ENCODE data around the gene ITIH4.

DNA sequence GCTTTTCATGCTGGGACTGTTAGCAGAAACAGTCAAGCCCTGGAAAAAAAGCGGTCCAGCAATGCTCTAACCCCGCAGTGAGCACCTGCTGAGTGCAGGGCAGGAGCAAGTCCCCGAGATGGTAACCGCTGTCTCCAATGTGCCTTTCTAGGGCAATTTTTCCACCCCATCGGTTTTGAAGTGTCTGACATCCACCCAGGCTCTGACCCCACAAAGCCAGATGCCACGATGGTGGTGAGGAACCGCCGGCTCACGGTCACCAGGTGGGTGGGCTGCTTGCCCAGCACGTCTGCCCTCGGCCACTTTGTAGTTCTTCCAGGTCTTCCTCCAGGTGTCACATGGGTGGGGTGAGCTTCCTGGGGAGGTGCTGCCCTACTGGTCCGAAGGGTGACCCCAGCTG lies 39.1 kb downstream of the ITIH4 start:
- TF ChIP-seq, protein P1, sequence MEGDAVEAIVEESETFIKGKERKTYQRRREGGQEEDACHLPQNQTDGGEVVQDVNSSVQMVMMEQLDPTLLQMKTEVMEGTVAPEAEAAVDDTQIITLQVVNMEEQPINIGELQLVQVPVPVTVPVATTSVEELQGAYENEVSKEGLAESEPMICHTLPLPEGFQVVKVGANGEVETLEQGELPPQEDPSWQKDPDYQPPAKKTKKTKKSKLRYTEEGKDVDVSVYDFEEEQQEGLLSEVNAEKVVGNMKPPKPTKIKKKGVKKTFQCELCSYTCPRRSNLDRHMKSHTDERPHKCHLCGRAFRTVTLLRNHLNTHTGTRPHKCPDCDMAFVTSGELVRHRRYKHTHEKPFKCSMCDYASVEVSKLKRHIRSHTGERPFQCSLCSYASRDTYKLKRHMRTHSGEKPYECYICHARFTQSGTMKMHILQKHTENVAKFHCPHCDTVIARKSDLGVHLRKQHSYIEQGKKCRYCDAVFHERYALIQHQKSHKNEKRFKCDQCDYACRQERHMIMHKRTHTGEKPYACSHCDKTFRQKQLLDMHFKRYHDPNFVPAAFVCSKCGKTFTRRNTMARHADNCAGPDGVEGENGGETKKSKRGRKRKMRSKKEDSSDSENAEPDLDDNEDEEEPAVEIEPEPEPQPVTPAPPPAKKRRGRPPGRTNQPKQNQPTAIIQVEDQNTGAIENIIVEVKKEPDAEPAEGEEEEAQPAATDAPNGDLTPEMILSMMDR (IDR thresholded peaks at IDR 0.05) = no peak
- TF ChIP-seq POLR2AphosphoS5 (IDR thresholded peaks at IDR 0.05) = no peak
